HG03565 (cell line): ENCODE results near the gene MELK.

Experiments used
- ATAC-seq: cut with Tn5 transposase; IDR thresholded peaks from one replicate; pipeline ENCODE4 v1.9.1; 2021; ENCODE audit warnings: mild to moderate bottlenecking, moderate library complexity; ENCODE audit not compliant: unreplicated experiment

The MELK gene

GRCh38 chr9:36665921-36666431, 93.3 kb downstream of the MELK start:
- peak; percentile 52 for ATAC-seq

- no peak for ATAC-seq
These were observed 98.9 kb downstream of the MELK start for GRCh38 chr9:36671561-36671960.

- ATAC-seq = no peak
These were observed 103.4 kb downstream of the MELK start for GRCh38 chr9:36676091-36676490.

GRCh38 chr9:36676778-36677485, 104.2 kb downstream of the MELK start:
- ATAC-seq = no peak

GRCh38 chr9:36677611-36678010, 104.9 kb downstream of the MELK start:
- no peak for ATAC-seq

GRCh38 chr9:36679710-36680109, 107.0 kb downstream of the MELK start:
- no peak for ATAC-seq

GRCh38 chr9:36686471-36686870, 113.8 kb downstream of the MELK start:
- no peak for ATAC-seq

- no peak for ATAC-seq
These were observed 117.9 kb downstream of the MELK start for GRCh38 chr9:36690412-36691168.

- ATAC-seq = no peak
These were observed 119.0 kb downstream of the MELK start for GRCh38 chr9:36691671-36692070.

GRCh38 chr9:36698984-36699383, 126.3 kb downstream of the MELK start:
- ATAC-seq = no peak

GRCh38 chr9:36704148-36704547, 131.5 kb downstream of the MELK start:
- no peak for ATAC-seq

- ATAC-seq = no peak
These were observed 141.1 kb downstream of the MELK start for GRCh38 chr9:36713515-36714490.

GRCh38 chr9:36716496-36716895, 143.8 kb downstream of the MELK start:
- no peak for ATAC-seq

GRCh38 chr9:36717276-36717675, 144.6 kb downstream of the MELK start:
- ATAC-seq = no peak

- no peak for ATAC-seq
These were observed 145.9 kb downstream of the MELK start for GRCh38 chr9:36718612-36719011.

GRCh38 chr9:36720043-36720442, 147.3 kb downstream of the MELK start:
- no peak for ATAC-seq

- ATAC-seq = no peak
These were observed 149.3 kb downstream of the MELK start for GRCh38 chr9:36721846-36722588.

- no peak for ATAC-seq
These were observed 153.2 kb downstream of the MELK start for GRCh38 chr9:36725777-36726356.
